CD4-positive, CD25-positive, alpha-beta regulatory T cell (primary cell): ENCODE measurements around the gene PRSS21. TPM values are rescaled to one million over a fixed set of nuclear protein-coding genes. Genes with fewer than 3 reads are reported as not detected.
A peak's percentile ranks its signal among the peaks of the same experiment; 100 is the strongest.

Experiments used
- ATAC-seq, 2 donors: fragments of 150-1000 bp; cut with Tn5 transposase; one replicate each; pipeline ENCODE4 v1.10.0; 2021; ENCODE audit warnings: low read depth in 2 of 2, moderate number of reproducible peaks in 2 of 2, moderate library complexity in 1 of 2
- DNase-seq, 3 donors: peaks; one replicate each; pipeline versions ENCODE4 v3.0.0 to v3.0.0-alpha.2; 2012 to 2022; ENCODE audit warnings: mixed read lengths in 1 of 3
- H3K27ac ChIP-seq: one replicate; pipeline ENCODE4 v1.7.0; 2013; ENCODE audit warnings: mild to moderate bottlenecking, low read length; ENCODE audit not compliant: insufficient read depth, poor library complexity, severe bottlenecking
- H3K27me3 ChIP-seq: one replicate; pipeline ENCODE4 v1.7.0; 2013; ENCODE audit warnings: low read length; ENCODE audit not compliant: control insufficient read depth, insufficient read depth
- H3K36me3 ChIP-seq: one replicate; pipeline ENCODE4 v1.7.0; 2013; ENCODE audit warnings: mild to moderate bottlenecking, low read length, moderate library complexity; ENCODE audit not compliant: control insufficient read depth, insufficient read depth
- H3K4me1 ChIP-seq: 2 replicates; pipeline ENCODE4 v1.7.0; 2013; ENCODE audit warnings: mild to moderate bottlenecking, low read length; ENCODE audit not compliant: insufficient read depth, control insufficient read depth, poor library complexity, severe bottlenecking
- H3K4me3 ChIP-seq: one replicate; pipeline ENCODE4 v1.7.0; 2013; ENCODE audit warnings: low read depth, mild to moderate bottlenecking, low read length, moderate library complexity
- H3K9me3 ChIP-seq, 2 experiments: 1 replicate in 1 of 2; 2 replicates in 1 of 2; pipeline ENCODE4 v1.7.0; 2013; ENCODE audit warnings: low read length in 2 of 2, mild to moderate bottlenecking in 1 of 2, moderate library complexity in 1 of 2; ENCODE audit not compliant: control insufficient read depth in 2 of 2
- H3K27ac Mint-ChIP-seq, 3 donors: one replicate each; pipeline ENCODE4 v1.8.0; 2020 to 2022; ENCODE audit warnings: mild to moderate bottlenecking in 3 of 3, mixed read lengths in 3 of 3, moderate library complexity in 2 of 3
- H3K27me3 Mint-ChIP-seq: one replicate; pipeline ENCODE4 v1.8.0; 2022; ENCODE audit warnings: mild to moderate bottlenecking, mixed read lengths
- H3K36me3 Mint-ChIP-seq: one replicate; pipeline ENCODE4 v1.8.0; 2020; ENCODE audit warnings: mixed read lengths
- H3K4me1 Mint-ChIP-seq, 4 donors: one replicate each; pipeline ENCODE4 v1.8.0; 2020 to 2022; ENCODE audit warnings: mixed read lengths in 4 of 4, mild to moderate bottlenecking in 1 of 4
- H3K4me3 Mint-ChIP-seq, 4 donors: one replicate each; pipeline ENCODE4 v1.8.0; 2020 to 2022; ENCODE audit warnings: mild to moderate bottlenecking in 4 of 4, mixed read lengths in 4 of 4, moderate library complexity in 3 of 4
- H3K9me3 Mint-ChIP-seq, 7 donors: one replicate each; pipeline ENCODE4 v1.8.0; 2020 to 2022; ENCODE audit warnings: mixed read lengths in 7 of 7, mild to moderate bottlenecking in 3 of 7, moderate library complexity in 2 of 7
- polyA plus RNA-seq, 4 donors: library from polyadenylated mRNA; unstranded; fragments of 300-500 nt; fragmentation: Illumina TruSeq; gene quantifications; one replicate each; pipeline ENCODE4 v1.2.3, GENCODE V29; 2021
- total RNA-seq: library from RNA; stranded (reverse); gene quantifications from one replicate; pipeline ENCODE4 v1.2.3, GENCODE V29; 2022

PRSS21 gene
- total and polyA plus RNA-seq, 5 donors from 2014 or later, result 0.43 to 8.4 (median 4.1) TPM; not detected in 1

DNA sequence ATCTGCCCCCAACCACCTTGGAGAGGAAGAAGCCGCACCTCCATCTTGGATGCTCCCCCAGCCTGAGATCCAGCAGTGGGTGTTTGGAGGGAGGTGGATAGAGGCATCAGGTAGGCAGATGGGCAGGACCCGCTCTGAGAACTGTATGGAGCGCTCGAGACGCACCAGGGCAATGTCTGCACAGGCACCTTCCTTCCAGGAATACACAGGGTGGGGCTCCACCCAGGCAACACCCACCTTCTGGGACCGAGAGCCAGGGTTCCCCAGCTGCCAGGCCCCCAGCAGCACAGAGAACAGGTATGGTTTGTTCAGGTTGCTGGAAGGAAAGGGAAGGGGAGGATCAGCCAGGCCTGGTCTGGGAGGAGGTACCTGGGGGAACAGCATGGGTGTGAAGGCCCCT lies 38.5 kb downstream of the PRSS21 start:
- H3K36me3 ChIP-seq, result no peaks in the 10 kb centered on the region
- H3K27me3 ChIP-seq, result no peaks in the 10 kb centered on the region
- peaks cover 0 to 8% (median under 1%) of the 10 kb centered on the region in 4 donors for H3K4me1 Mint-ChIP-seq
- peaks cover 28% of the 10 kb centered on the region for H3K27me3 Mint-ChIP-seq
- DNase-seq (no peak), ATAC-seq (no peak)
- H3K27ac ChIP-seq, result no peak overlapping the region
- H3K36me3 Mint-ChIP-seq, result peaks cover 6% of the 10 kb centered on the region
- no peak overlapping the region for H3K4me3 Mint-ChIP-seq
- no peak overlapping the region for H3K27ac Mint-ChIP-seq
- H3K4me1 ChIP-seq, result peaks cover 13% of the 10 kb centered on the region
- no peak overlapping the region for H3K4me3 ChIP-seq
- peaks cover 2 to 10% of the 10 kb centered on the region in 2 experiments for H3K9me3 ChIP-seq
- peaks cover 0 to 9% (median 6%) of the 10 kb centered on the region in 7 donors for H3K9me3 Mint-ChIP-seq

DNA sequence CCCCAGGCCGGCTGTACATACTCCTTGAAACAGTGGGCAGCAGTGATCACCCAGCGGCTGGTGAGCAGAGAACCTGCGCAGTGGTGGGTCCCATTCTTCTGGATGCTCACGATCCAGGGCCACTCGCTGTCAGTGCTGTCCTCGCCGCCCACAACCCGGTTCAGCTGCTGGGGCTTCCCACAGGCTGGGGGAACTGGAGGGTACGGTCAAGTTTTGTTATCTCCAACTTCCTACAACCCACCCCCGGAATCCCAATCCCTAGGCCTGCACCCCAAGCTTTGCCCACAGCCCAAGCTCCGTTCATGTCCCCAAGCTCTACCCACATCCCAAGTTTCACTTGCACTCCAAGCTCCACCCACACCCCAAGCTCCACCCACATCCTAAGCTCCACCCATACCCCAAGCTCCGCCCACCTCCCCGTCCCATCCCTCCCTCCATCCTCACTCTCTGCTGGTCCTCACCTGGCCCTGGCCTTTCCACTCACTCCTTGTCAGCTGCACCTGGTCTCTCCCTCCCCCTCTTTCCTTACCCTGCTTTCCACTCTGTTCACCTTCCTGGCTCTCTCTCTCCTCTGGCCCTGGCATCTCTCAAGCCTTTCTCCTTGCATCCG lies 39.1 kb downstream of the PRSS21 start:
- Histone ChIP-seq H3K27ac (no peak overlapping the region), H3K4me3 (no peak overlapping the region), H3K27me3 (no peaks in the 10 kb centered on the region), H3K9me3 (peaks cover 2 to 10% of the 10 kb centered on the region in 2 experiments), H3K36me3 (no peaks in the 10 kb centered on the region), H3K4me1 (peaks cover 13% of the 10 kb centered on the region)
- peak overlapping the region in 1 of 4 donors; percentile 15 for H3K4me3 Mint-ChIP-seq
- H3K4me1 Mint-ChIP-seq, result peaks cover 0 to 8% (median under 1%) of the 10 kb centered on the region in 4 donors
- peaks cover 0 to 9% (median 6%) of the 10 kb centered on the region in 7 donors for H3K9me3 Mint-ChIP-seq
- peak overlapping the region in 1 of 3 donors; percentile 62 for H3K27ac Mint-ChIP-seq
- no peak for DNase-seq
- H3K36me3 Mint-ChIP-seq, result peaks cover 6% of the 10 kb centered on the region
- ATAC-seq, result peak in 1 of 2 donors; percentile 29
- peaks cover 30% of the 10 kb centered on the region for H3K27me3 Mint-ChIP-seq

DNA sequence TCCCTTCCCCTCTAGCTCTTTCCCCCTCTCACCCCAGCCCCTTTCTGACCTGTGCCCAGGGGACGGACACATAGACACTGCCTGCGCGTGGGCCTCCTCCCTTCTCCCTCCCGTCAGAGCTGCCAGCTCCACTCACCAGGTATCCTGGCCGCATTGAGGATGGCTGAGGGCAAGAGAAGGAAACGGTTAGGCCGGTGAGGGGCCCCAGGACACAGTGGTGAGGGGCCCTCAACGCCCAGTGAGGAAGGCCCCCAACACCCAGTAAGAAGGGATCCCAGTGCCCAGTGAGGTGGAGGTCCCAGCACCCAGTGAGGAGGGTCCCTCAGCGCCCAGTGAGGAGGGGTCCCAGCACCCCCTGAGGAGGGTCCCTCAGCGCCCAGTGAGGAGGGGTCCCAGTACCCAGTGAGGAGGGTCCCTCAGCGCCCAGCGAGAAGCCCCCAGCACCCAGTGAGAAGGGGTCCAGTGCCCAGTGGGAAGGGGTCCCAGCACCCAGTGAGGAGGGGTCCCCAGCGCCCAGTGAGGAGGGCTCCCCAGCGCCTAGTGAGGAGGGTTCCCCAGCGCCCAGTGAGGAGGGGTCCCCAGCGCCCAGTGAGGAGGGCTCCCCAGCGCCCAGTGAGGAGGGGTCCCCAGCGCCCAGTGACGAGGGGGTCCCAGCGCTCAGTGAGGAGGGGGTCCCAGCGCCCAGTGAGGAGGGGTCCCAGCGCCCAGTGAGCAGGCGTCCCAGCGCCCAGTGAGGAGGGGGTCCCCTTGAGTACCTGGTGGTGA lies 39.8 kb downstream of the PRSS21 start:
- no peaks in the 10 kb centered on the region for H3K27me3 ChIP-seq
- H3K9me3 ChIP-seq, result peaks cover 2 to 10% of the 10 kb centered on the region in 2 experiments
- no peak for ATAC-seq
- Mint-ChIP-seq H3K36me3 (peaks cover 6% of the 10 kb centered on the region), H3K4me3 (peak overlapping the region in 1 of 4 donors; percentile 15), H3K27me3 (peaks cover 29% of the 10 kb centered on the region), H3K27ac (peak overlapping the region in 1 of 3 donors; percentile 62), H3K9me3 (peaks cover 0 to 9% (median 6%) of the 10 kb centered on the region in 7 donors), H3K4me1 (peaks cover 0 to 8% (median under 1%) of the 10 kb centered on the region in 4 donors)
- no peak overlapping the region for H3K4me3 ChIP-seq
- DNase-seq, result no peak
- H3K36me3 ChIP-seq, result no peaks in the 10 kb centered on the region
- no peak overlapping the region for H3K27ac ChIP-seq
- H3K4me1 ChIP-seq, result peaks cover 13% of the 10 kb centered on the region

GRCh38 chr16:2857451-2858244 lies 40.6 kb downstream of the PRSS21 start, which contains the start of gene PRSS22:
Gene PRSS22, minus strand, starts transcription at chr16:2858170. Its CDS starts 66 bp downstream, at chr16:2858104.
- ATAC-seq (peak in 1 of 2 donors; percentile 54), DNase-seq (no peak)
- Mint-ChIP-seq H3K36me3 (peaks cover 6% of the 10 kb centered on the region), H3K9me3 (peaks cover 0 to 9% (median 6%) of the 10 kb centered on the region in 7 donors), H3K4me1 (peaks cover 0 to 8% (median under 1%) of the 10 kb centered on the region in 4 donors), H3K27ac (peak within 1 kb of the TSS in 2 of 3 donors; percentile 75 to 92), H3K4me3 (peak within 1 kb of the TSS in 2 of 4 donors; percentile 79 to 91), H3K27me3 (peaks cover 29% of the 10 kb centered on the region)
- H3K9me3 ChIP-seq, result peaks cover 2 to 10% of the 10 kb centered on the region in 2 experiments
- peaks cover 13% of the 10 kb centered on the region for H3K4me1 ChIP-seq
- H3K4me3 ChIP-seq, result peak within 1 kb of the TSS; percentile 19
- no peaks in the 10 kb centered on the region for H3K27me3 ChIP-seq
- no peaks in the 10 kb centered on the region for H3K36me3 ChIP-seq
- no peak within 1 kb of the TSS for H3K27ac ChIP-seq

DNA sequence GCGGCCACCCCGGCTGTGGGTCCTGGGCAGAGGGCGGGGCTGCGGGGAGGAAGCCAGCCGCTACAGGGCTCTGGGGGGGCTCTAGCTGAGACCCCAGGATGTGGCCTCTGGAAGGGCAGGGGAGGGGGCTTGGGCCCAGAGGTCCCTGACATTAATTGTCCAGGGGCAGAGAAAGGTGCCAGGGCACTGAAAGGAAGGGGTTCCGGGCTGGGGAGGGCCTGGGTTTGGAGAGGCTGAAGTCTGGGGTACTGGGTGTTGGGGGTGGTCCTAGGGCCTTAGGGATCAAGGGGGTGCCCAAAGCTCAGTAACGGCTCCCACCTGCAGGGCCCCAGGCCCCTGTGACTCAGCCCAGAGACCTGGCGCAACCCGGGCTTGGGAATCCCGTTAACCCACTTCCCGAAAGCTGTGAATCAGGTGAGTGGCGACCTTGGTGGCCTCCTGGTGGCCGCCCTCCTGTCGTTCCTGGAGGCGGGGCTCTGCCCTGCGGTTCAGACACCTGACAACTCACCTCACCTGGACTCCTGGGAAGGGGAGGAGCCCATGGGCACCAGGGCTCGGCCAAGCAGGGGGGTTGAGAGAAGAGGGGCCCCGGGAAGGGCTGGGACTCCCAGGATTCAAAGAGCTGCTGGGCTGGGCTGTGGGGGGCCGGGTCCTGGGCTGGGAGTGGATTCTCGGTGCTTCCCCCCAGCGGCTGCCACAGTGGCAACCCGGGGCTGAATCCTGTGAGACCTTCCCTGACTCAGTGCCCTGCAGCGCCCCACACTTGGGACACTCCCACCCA lies 41.4 kb downstream of the PRSS21 start:
- peaks cover 6% of the 10 kb centered on the region for H3K36me3 Mint-ChIP-seq
- Histone ChIP-seq H3K36me3 (no peaks in the 10 kb centered on the region), H3K9me3 (peaks cover 2 to 10% of the 10 kb centered on the region in 2 experiments), H3K27ac (no peak overlapping the region), H3K4me1 (peaks cover 13% of the 10 kb centered on the region), H3K27me3 (no peaks in the 10 kb centered on the region), H3K4me3 (no peak overlapping the region)
- ATAC-seq (no peak), DNase-seq (no peak)
- H3K27ac Mint-ChIP-seq, result no peak overlapping the region
- peaks cover 29% of the 10 kb centered on the region for H3K27me3 Mint-ChIP-seq
- peaks cover 0 to 8% (median under 1%) of the 10 kb centered on the region in 4 donors for H3K4me1 Mint-ChIP-seq
- peaks cover 0 to 9% (median 6%) of the 10 kb centered on the region in 7 donors for H3K9me3 Mint-ChIP-seq
- H3K4me3 Mint-ChIP-seq, result peak overlapping the region in 1 of 4 donors; percentile 38

DNA sequence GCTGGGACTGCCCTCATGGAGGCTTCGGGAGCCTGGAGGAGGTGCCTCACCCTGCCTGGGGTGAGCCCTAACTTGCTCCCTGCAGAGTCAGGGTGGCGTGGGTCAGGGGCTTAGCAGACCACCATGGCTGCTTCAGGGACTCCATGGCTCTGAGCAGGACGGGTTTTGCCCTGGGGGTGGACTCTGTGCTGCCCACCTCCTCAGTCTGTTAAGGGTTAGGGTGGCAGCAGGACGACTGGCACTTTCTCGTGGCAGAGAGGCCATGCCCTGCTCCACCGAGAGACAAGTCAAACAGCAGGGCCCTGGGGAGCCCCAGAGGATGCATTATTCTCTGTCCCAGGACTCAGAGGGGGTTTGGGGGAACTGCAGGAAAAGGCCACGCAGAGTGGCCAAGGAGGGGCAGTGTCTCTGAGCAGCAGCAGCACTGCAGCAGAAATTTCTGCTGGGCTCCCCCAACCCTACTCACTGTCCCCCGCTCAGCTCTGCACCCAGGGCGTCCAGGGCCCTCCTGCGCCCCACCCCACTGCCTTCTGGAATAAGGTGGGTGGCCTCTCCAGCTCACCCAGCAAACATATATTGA lies 42.7 kb downstream of the PRSS21 start:
- no peak for ATAC-seq
- H3K27me3 ChIP-seq, result no peaks in the 10 kb centered on the region
- no peaks in the 10 kb centered on the region for H3K36me3 ChIP-seq
- no peak overlapping the region for H3K4me3 ChIP-seq
- H3K27ac ChIP-seq, result no peak overlapping the region
- H3K27me3 Mint-ChIP-seq, result peaks cover 35% of the 10 kb centered on the region
- no peak overlapping the region for H3K27ac Mint-ChIP-seq
- H3K4me3 Mint-ChIP-seq, result no peak overlapping the region
- no peak for DNase-seq
- H3K4me1 Mint-ChIP-seq, result peaks cover 0 to 8% (median under 1%) of the 10 kb centered on the region in 4 donors
- no peaks in the 10 kb centered on the region for H3K36me3 Mint-ChIP-seq
- peaks cover 0 to under 1% of the 10 kb centered on the region in 2 experiments for H3K9me3 ChIP-seq
- H3K9me3 Mint-ChIP-seq, result peaks cover 0 to 2% (median 0%) of the 10 kb centered on the region in 7 donors
- peaks cover 13% of the 10 kb centered on the region for H3K4me1 ChIP-seq
